ENCODE results near the gene TFRC.
"Not testable (repeated sequence)": the region's sequence is repeated elsewhere in the genome, so short reads cannot be mapped to it uniquely, and the experiment has no call there.

Gene TFRC

DNA sequence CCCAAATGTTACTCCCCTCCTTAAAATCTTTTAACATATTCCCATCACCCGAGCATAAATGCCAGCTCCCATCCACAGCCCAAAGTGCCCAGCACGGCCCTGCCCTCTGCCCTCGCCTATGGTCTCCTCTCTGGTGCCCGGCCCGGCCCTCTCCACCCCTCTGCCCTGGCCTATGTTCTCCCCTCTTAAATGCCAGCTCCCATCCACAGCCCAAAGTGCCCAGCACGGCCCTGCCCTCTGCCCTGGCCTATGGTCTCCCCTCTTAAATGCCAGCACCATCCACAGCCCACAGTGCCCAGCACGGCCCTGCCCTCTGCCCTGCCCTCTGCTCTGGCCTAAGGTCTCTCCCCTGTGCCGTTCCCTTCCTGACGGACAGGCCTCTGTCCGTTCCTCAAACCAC is 76.6 kb downstream of the TFRC start:
- DNase-seq (ENCODE audit: low read depth, low spot score) = not testable (repeated sequence)

GRCh38 chr3:196004359-196005052 is 77.4 kb downstream of the TFRC start:
- not testable (repeated sequence) for DNase-seq (ENCODE audit: low read depth, low spot score)

- DNase-seq (ENCODE audit: low read depth, low spot score) = no peak
Measured at GRCh38 chr3:196003611-196004010, 78.3 kb downstream of the TFRC start.

- not testable (repeated sequence) for DNase-seq (ENCODE audit: low read depth, low spot score)
Measured at GRCh38 chr3:196002721-196003120, 79.2 kb downstream of the TFRC start.

DNA sequence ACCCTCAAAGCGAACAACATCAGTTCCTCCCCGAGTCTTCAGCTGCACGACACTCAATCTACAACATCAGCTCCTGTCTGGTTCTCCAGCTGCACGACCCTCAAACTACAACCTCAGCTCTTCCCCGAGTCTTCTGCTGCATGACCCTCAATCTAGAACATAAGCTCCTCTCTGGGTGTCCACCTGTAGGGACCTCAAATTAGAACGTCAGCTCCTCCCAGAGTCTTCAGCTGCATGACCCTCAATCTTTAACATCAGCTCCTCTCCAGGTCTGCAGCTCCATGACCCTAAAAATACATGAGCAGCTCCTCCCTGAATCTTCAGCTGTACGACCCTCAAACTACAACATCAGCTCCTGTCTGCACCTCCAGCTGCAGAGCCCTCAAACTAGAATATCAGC is 80.7 kb downstream of the TFRC start:
- not testable (repeated sequence) for DNase-seq (ENCODE audit: low read depth, low spot score)

DNA sequence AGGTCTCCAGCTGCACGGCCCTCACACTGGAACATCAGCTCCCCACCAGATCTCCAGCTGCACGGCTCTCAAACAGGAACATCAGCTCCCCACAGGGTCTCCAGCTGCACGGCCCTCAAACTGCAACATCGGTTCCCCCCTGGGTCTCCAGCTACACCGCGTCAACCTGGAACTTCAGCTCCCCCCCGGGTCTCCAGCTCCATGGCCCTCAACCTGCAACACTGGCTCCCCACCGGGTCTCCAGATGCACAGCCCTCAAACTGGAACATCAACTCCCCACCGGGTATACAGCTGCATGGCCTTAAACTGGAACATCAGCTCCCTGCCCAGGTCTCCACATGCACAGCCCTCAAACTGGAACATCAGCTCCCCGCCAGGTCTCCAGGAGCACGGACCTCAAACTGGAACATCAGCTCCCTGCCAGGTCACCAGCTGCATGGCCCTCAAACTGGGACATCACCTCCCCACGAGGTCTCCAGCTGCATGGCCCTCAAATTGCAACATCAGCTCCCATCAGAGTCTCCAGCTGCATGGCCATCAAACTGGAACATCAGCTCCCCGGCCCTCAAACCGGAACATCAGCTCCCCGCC is 81.4 kb downstream of the TFRC start:
- not testable (repeated sequence) for DNase-seq (ENCODE audit: low read depth, low spot score)

- DNase-seq (ENCODE audit: low read depth, low spot score) = no peak
Measured at GRCh38 chr3:195999896-196000295, 82.0 kb downstream of the TFRC start.
